ENCODE measurements around the gene PUDP.

GRCh38 chrX:7073336-7073735 is 74.6 kb downstream of the PUDP start:
- TF ChIP-seq, protein P1, sequence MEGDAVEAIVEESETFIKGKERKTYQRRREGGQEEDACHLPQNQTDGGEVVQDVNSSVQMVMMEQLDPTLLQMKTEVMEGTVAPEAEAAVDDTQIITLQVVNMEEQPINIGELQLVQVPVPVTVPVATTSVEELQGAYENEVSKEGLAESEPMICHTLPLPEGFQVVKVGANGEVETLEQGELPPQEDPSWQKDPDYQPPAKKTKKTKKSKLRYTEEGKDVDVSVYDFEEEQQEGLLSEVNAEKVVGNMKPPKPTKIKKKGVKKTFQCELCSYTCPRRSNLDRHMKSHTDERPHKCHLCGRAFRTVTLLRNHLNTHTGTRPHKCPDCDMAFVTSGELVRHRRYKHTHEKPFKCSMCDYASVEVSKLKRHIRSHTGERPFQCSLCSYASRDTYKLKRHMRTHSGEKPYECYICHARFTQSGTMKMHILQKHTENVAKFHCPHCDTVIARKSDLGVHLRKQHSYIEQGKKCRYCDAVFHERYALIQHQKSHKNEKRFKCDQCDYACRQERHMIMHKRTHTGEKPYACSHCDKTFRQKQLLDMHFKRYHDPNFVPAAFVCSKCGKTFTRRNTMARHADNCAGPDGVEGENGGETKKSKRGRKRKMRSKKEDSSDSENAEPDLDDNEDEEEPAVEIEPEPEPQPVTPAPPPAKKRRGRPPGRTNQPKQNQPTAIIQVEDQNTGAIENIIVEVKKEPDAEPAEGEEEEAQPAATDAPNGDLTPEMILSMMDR (IDR thresholded peaks at IDR 0.05; ENCODE audit: low read depth, low read length, missing input control): no peak
- no peak for TF ChIP-seq HNF4G (IDR thresholded peaks at IDR 0.05)

Measured in liver (tissue), 3 donors.